HG03442 (cell line): Measurements from ENCODE around the gene CTNNA2.

Experiments used
- ATAC-seq: cut with Tn5 transposase; IDR thresholded peaks from one replicate; pipeline ENCODE4 v1.9.1; 2021; ENCODE audit warnings: mild to moderate bottlenecking, moderate library complexity; ENCODE audit not compliant: unreplicated experiment

Gene CTNNA2

GRCh38 chr2:79971807-79972206, 459.0 kb downstream of the CTNNA2 start:
- no peak for ATAC-seq

- no peak for ATAC-seq
Observed at GRCh38 chr2:79972661-79973060, 459.8 kb downstream of the CTNNA2 start.

GRCh38 chr2:79975791-79976565, 463.1 kb downstream of the CTNNA2 start:
- ATAC-seq: no peak

GRCh38 chr2:79977792-79978191, 464.9 kb downstream of the CTNNA2 start:
- ATAC-seq: no peak

GRCh38 chr2:79980116-79980515, 467.3 kb downstream of the CTNNA2 start:
- ATAC-seq: no peak

- no peak for ATAC-seq
Observed at GRCh38 chr2:79980816-79981215, 468.0 kb downstream of the CTNNA2 start.

- no peak for ATAC-seq
Observed at GRCh38 chr2:79981316-79981715, 468.5 kb downstream of the CTNNA2 start.

- no peak for ATAC-seq
Observed at GRCh38 chr2:79982445-79982844, 469.6 kb downstream of the CTNNA2 start.

- no peak for ATAC-seq
Observed at GRCh38 chr2:79984476-79984875, 471.6 kb downstream of the CTNNA2 start.

- no peak for ATAC-seq
Observed at GRCh38 chr2:79985145-79985544, 472.3 kb downstream of the CTNNA2 start.

- ATAC-seq: no peak
Observed at GRCh38 chr2:79985571-79985970, 472.7 kb downstream of the CTNNA2 start.

GRCh38 chr2:79993144-79993543, 480.3 kb downstream of the CTNNA2 start:
- ATAC-seq: no peak

- no peak for ATAC-seq
Observed at GRCh38 chr2:79994161-79994560, 481.3 kb downstream of the CTNNA2 start.

- ATAC-seq: no peak
Observed at GRCh38 chr2:79994965-79995364, 482.1 kb downstream of the CTNNA2 start.

- no peak for ATAC-seq
Observed at GRCh38 chr2:79996709-79997108, 483.9 kb downstream of the CTNNA2 start.

GRCh38 chr2:80001701-80002101, 488.9 kb downstream of the CTNNA2 start:
- ATAC-seq: no peak

- ATAC-seq: no peak
Observed at GRCh38 chr2:80002112-80002511, 489.3 kb downstream of the CTNNA2 start.

- no peak for ATAC-seq
Observed at GRCh38 chr2:80002568-80003157, 489.8 kb downstream of the CTNNA2 start.

- no peak for ATAC-seq
Observed at GRCh38 chr2:80007777-80008503, 495.1 kb downstream of the CTNNA2 start.

- no peak for ATAC-seq
Observed at GRCh38 chr2:80008596-80008995, 495.7 kb downstream of the CTNNA2 start.

GRCh38 chr2:80009211-80009610, 496.4 kb downstream of the CTNNA2 start:
- ATAC-seq: no peak

GRCh38 chr2:80012061-80012460, 499.2 kb downstream of the CTNNA2 start:
- ATAC-seq: no peak
